Measurements from ENCODE around the gene TTLL3.

DNA sequence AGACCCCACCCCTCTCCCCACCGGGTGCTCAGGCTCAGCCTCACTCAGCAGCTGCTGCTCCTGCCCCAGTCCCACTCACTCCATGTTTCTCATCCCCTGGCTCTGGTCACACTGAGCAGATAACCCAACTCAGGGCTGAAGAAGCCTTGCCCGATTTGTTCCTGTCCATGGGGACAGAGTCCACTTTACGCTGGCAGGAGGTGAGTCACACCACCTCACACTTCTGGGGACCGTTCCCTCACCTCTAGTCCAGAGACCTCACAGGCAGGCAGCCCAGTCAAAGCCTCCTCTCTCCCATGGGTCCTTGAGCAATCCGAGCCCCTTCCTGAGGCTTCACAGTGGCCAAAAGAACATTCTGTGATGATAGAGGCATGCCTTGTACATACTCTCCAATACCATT is 68.6 kb downstream of the TTLL3 start:
- TF ChIP-seq, protein P1, sequence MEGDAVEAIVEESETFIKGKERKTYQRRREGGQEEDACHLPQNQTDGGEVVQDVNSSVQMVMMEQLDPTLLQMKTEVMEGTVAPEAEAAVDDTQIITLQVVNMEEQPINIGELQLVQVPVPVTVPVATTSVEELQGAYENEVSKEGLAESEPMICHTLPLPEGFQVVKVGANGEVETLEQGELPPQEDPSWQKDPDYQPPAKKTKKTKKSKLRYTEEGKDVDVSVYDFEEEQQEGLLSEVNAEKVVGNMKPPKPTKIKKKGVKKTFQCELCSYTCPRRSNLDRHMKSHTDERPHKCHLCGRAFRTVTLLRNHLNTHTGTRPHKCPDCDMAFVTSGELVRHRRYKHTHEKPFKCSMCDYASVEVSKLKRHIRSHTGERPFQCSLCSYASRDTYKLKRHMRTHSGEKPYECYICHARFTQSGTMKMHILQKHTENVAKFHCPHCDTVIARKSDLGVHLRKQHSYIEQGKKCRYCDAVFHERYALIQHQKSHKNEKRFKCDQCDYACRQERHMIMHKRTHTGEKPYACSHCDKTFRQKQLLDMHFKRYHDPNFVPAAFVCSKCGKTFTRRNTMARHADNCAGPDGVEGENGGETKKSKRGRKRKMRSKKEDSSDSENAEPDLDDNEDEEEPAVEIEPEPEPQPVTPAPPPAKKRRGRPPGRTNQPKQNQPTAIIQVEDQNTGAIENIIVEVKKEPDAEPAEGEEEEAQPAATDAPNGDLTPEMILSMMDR (IDR thresholded peaks at IDR 0.05), result no peak
- no peak for TF ChIP-seq EZH2 (IDR thresholded peaks at IDR 0.05; ENCODE audit: borderline replicate concordance, insufficient read depth, low read depth, low read length, poor library complexity, severe bottlenecking)
